Stimulated activated CD8-positive, alpha-beta memory T cell treated with anti-CD3 and anti-CD28 coated beads, Interleukin-15, amount 100 ng/mL, for 24 hours (primary cell): ENCODE data around the gene SEPHS2.
A peak's percentile ranks its signal among the peaks of the same experiment; 100 is the strongest.

Source experiments
- DNase-seq: peaks from one replicate; pipeline ENCODE4 v3.0.0-alpha.2; 2020; ENCODE audit warnings: low read depth

Gene SEPHS2

GRCh38 chr16:30429678-30430427 lies 15.8 kb downstream of the SEPHS2 start, which contains the start of gene DCTPP1:
DCTPP1 (minus strand) TSS chr16:30430030; CDS start chr16:30429980, 50 bp downstream.
- DNase-seq, result peak; percentile 74

- DNase-seq, result no peak
These were observed 16.3 kb downstream of the SEPHS2 start for GRCh38 chr16:30429418-30429677.

GRCh38 chr16:30428055-30428454 lies 17.6 kb downstream of the SEPHS2 start:
- DNase-seq, result no peak

GRCh38 chr16:30421010-30421409 lies 24.7 kb downstream of the SEPHS2 start:
- no peak for DNase-seq

GRCh38 chr16:30418350-30419181 lies 27.1 kb downstream of the SEPHS2 start:
- peak; percentile 17 for DNase-seq

DNA sequence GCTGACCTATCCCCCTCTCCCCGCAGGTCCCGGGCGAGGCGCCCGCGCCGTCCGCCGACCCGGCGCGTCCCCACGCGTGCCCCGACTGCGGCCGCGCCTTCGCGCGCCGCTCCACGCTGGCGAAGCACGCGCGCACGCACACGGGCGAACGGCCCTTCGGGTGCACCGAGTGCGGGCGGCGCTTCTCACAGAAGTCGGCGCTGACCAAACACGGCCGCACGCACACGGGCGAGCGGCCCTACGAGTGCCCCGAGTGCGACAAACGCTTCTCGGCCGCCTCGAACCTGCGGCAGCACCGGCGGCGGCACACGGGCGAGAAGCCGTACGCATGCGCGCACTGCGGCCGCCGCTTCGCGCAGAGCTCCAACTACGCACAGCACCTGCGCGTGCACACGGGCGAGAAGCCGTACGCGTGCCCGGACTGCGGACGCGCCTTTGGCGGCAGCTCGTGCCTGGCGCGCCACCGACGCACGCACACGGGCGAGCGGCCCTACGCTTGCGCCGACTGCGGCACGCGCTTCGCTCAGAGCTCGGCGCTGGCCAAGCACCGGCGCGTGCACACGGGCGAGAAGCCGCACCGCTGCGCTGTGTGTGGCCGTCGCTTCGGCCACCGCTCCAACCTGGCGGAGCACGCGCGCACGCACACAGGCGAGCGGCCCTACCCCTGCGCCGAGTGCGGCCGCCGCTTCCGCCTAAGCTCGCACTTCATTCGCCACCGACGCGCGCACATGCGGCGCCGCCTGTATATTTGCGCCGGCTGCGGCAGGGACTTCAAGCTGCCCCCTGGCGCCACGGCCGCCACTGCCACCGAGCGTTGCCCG lies 27.9 kb downstream of the SEPHS2 start:
- DNase-seq, result peak; percentile 63

DNA sequence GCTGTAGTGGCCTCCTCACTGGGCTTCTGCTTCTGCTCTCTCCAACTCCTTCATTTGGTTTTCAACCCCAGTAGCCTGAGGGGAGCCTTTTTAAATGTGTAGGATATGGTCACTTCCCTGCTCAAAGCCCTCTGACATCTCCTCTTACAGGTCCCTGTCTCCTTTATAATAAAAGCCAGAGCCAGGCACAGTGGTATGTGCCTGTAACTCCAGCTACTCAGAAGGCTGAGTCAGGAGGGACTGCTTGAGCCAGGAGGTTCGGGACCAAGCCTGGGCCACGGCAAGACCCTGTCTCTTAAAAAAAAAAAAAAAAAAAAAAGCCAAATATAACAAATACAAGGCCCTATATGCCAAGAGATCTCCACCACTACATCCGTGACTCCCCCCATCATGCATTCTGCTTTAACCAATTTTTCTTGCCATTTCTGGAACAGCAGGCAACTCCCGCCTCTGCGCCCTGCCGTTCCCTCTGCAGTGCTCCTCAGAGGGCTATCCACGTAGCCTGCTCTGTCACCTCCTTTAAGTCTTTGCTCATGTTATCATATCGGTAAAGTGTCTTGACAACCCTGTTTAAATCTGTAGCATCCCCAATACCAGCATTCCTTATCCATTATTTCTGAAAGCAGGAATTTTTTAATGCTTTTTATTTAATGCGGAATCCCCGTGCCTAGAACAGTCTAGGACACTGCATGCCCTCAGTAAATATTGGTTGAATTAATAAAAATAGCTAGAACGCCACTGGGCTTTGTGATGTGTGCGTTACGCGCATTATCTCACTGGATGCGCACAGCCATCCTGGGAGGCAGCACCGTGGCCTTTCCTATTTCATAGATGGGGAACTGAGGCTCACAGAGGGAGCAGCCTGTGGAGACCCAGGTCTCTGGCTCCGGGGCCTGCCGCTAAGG lies 28.8 kb downstream of the SEPHS2 start:
- DNase-seq, result no peak

GRCh38 chr16:30416047-30416603 lies 29.5 kb downstream of the SEPHS2 start:
- DNase-seq, result no peak

- DNase-seq, result no peak
These were observed 31.5 kb downstream of the SEPHS2 start for GRCh38 chr16:30414159-30414558.

GRCh38 chr16:30413112-30413806 lies 32.4 kb downstream of the SEPHS2 start:
- DNase-seq, result no peak

GRCh38 chr16:30409125-30410060 lies 36.3 kb downstream of the SEPHS2 start:
- peak; percentile 87 for DNase-seq

DNA sequence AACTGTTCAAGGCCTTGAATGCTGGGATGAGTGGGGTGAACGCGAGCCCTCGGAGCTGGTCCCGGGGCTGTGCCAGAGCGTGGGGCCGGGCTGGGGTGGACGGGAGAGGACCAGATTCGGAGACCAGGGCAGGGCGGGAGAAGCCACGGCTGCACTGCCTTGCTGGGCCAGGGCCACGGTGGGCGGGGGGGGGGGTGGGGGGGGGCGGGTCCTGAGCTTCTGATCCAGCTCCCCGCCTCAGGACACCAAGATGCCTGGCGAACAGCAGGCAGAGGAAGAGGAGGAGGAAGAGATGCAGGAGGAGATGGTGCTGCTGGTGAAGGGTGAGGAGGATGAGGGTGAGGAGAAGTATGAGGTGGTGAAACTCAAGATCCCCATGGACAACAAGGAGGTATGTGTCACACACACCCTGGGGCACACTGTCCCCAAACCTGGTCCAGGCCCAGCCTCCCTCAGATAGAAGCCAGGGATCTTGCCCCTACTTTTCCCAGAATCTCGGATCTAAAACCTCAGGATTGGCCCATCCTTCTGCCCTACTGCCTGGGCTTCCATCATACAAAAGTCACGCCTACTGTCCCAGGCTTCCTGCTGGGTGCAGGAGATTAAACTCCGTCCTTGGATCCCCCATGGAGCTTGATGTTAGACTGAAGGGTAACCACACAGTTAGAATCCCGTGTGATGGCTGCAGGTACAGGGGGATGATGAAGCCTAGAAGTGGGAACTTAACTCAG lies 37.7 kb downstream of the SEPHS2 start:
- DNase-seq, result no peak

DNA sequence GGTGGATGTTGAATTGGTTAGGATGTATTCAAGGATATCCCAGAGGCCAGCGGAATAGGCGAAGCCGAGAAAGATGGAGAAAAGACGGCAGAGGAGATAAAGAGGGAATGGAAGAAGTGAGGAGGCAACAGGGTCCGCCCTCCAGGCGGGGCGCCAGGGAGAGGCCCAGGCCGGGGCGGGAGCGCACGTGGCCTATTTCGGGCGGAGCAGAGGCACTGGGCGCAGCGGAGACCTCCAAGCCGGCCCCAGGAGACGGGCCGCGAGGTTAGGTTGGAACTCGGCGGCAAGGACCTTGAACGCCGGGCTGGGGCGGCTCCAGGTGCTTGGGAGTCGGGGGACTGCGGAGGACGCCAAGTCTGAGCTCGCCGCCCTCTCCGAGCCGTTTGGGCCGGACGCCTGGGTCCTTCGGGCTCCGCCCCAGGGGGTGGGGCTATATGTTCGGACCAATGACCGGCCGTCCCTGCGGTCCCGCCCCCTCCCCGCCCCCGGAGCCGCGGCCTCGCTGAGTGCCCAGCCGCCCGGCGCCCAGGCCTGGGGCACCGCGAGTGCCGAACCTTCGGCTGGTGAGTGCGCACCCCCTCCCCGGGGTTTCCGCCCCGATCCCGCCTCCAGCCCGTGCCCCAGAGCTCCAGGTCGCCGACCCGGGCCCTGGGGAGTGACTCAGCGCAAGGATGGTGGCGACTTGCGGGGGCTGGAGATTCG lies 38.4 kb downstream of the SEPHS2 start, which contains the start of gene ZNF771:
TSS of gene ZNF771 (plus strand) at position 505 of the 702 bp plus-strand sequence. CDS start 448 bp downstream, outside the sequence.
- peak; percentile 86 for DNase-seq

DNA sequence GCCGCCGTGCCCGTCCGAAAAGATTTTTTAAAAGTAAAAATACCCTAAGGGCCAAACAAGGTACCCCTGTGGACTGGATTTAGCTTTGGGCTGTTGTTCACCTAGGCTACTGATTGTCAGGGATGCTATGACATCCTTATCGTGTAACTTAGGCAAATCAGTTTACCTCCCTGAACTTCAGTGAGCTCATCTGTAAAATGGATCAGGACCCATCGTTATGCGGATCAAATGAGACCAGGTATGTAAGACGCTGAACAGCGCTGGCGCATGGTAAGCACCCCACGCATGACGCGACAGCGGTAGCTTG lies 38.9 kb downstream of the SEPHS2 start:
- no peak for DNase-seq

- DNase-seq, result no peak
These were observed 43.8 kb downstream of the SEPHS2 start for GRCh38 chr16:30401768-30402425.

DNA sequence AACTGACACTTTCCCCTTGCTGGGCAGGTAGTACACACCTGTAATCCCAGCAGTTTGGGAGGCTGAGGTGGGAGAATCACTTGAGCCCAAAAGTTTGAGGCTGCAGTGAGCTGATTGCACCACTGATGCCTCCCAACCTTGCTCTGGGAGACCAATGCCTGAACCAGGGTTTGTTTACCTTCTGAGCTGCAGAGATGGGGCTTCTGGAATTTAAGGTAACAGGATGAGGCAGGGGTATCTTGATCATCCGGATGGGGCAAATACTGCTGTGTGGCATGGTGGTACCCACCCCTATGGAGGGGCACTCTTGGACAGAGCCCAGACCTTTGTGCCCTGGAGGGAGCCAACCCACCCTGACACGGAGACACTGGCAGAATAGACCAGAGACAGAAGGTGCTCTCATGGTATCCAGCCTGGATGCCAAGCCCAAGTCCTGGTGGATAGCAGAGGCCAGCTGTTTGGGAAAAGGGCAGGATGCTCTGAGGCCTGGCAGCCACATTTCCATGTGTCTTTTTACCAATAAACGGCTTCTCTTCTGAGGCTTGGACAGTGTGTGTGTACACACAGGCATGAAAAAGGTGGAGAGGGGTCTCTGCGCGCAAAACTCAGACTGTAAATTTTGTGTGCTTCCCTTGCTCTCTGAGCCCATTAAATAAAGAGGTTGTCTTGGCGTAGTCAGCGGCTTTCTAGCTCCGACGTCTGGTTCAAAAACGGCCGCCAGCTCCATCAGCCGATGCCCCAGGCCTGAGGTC lies 46.1 kb downstream of the SEPHS2 start:
- DNase-seq, result no peak
